A549 (cell line): ENCODE data around the gene MYRF.
A peak's percentile ranks its signal among the peaks of the same experiment; 100 is the strongest.

ENCODE experiments used
- CHD2 ChIP-seq: fragments of 150-350 bp; IDR thresholded peaks from 2 replicates; pipeline ENCODE4 v1.6.1; 2014; ENCODE audit warnings: low read length; ENCODE audit not compliant: partially characterized antibody
- CTCF ChIP-seq: fragments of >200 bp; sonication (Bioruptor Twin); formaldehyde crosslinking; IDR thresholded peaks from 3 replicates; pipeline ENCODE4 v1.5.1; 2016
- EHF ChIP-seq: fragments of 250-450 bp; sonication (Bioruptor Pico); IDR thresholded peaks from 2 replicates; pipeline ENCODE4 v1.5.0; 2020; ENCODE audit warnings: mild to moderate bottlenecking
- EP300 ChIP-seq, 2 experiments: fragments of >200 bp; sonication (Bioruptor Twin); formaldehyde crosslinking; IDR thresholded peaks; 2 replicates in 1 of 2; 3 replicates in 1 of 2; pipeline ENCODE4 v1.6.1; 2016 to 2017
- MAFK ChIP-seq: fragments of 450-650 bp; IDR thresholded peaks from 2 replicates; pipeline ENCODE4 v1.6.1; 2014; ENCODE audit not compliant: partially characterized antibody
- MAX ChIP-seq: IDR thresholded peaks from 2 replicates; pipeline ENCODE4 v1.6.1; 2012
- POLR2A ChIP-seq: IDR thresholded peaks from 2 replicates; pipeline ENCODE4 v1.6.1; 2012; ENCODE audit warnings: mild to moderate bottlenecking, low read length
- RCOR1 ChIP-seq: fragments of 150-350 bp; IDR thresholded peaks from 2 replicates; pipeline ENCODE4 v1.6.1; 2014; ENCODE audit warnings: antibody characterized with exemption, low read length, low read depth
- USF2 ChIP-seq: fragments of 450-650 bp; IDR thresholded peaks from 2 replicates; pipeline ENCODE4 v1.6.1; 2014; ENCODE audit warnings: antibody characterized with exemption

- peak; percentile 8; the same call in 1 of the 3 replicates for TF ChIP-seq CTCF
- TF ChIP-seq MAX, result peak; percentile 85
- peak in 1 of 2 experiments; percentile 46; a peak in 1 of 5 replicates for TF ChIP-seq EP300 (IDR thresholded peaks at IDR 0.05)
- peak; percentile 98 for TF ChIP-seq POLR2A
- no peak for TF ChIP-seq CHD2
- no peak; the same call in 1 of the 2 replicates for TF ChIP-seq EHF (CRISPR knock-in tag)
- no peak for TF ChIP-seq RCOR1
- TF ChIP-seq MAFK, result no peak
- TF ChIP-seq USF2, result no peak
Observed at GRCh38 chr11:61827571-61828378, 75.3 kb downstream of the MYRF start, which contains the start of gene FADS2.
